OCI-LY3 (cell line): Measurements from ENCODE around the gene NDFIP2.

Source experiments
- H2AFZ ChIP-seq: fragments of 200-600, 300-600 bp; shearing (Covaris generic); 2 replicates; pipeline ENCODE4 v1.6.0; 2014; ENCODE audit warnings: antibody characterized with exemption, low read depth, low read length
- H3K27ac ChIP-seq: fragments of 200-600, 300-600 bp; sonication (generic); 2 replicates; pipeline ENCODE4 v1.5.1; 2014; ENCODE audit warnings: mild to moderate bottlenecking, low read length, moderate library complexity, mixed read lengths
- H3K27me3 ChIP-seq: fragments of 200-600, 300-600 bp; sonication (generic); 2 replicates; pipeline ENCODE4 v1.6.1; 2014; ENCODE audit warnings: low read depth, low read length, mixed read lengths
- H3K36me3 ChIP-seq: fragments of 200-600, 300-600 bp; sonication (generic); replicated peaks from 2 replicates; pipeline ENCODE3; 2014; ENCODE audit warnings: low read depth, low read length, mixed read lengths
- H3K4me1 ChIP-seq: fragments of 300-600, 200-600 bp; sonication (generic); 2 replicates; pipeline ENCODE4 v1.6.1; 2014; ENCODE audit warnings: low read length, mixed read lengths
- H3K4me2 ChIP-seq: fragments of 200-600, 300-600 bp; sonication (generic); 2 replicates; pipeline ENCODE4 v1.6.1; 2014; ENCODE audit warnings: low read length, mixed read lengths
- H3K4me3 ChIP-seq: fragments of 300-600, 200-600 bp; sonication (generic); 2 replicates; pipeline ENCODE4 v1.5.1; 2014; ENCODE audit warnings: antibody characterized with exemption, mild to moderate bottlenecking, low read length, moderate library complexity
- H3K79me2 ChIP-seq: fragments of 300-600, 200-600 bp; shearing (Covaris generic); 2 replicates; pipeline ENCODE4 v1.6.1; 2014; ENCODE audit warnings: mild to moderate bottlenecking, low read length, mixed read lengths
- H3K9ac ChIP-seq: fragments of 300-600, 200-600 bp; shearing (Covaris generic); 2 replicates; pipeline ENCODE4 v1.6.0; 2014; ENCODE audit warnings: mild to moderate bottlenecking, low read length, moderate library complexity
- H3K9me3 ChIP-seq: fragments of 200-600, 300-600 bp; shearing (Covaris generic); 2 replicates; pipeline ENCODE4 v1.6.1; 2014; ENCODE audit warnings: low read length, mixed read lengths; ENCODE audit not compliant: insufficient read depth
- H4K20me1 ChIP-seq: fragments of 200-600, 300-600 bp; sonication (generic); 2 replicates; pipeline ENCODE4 v1.6.1; 2016; ENCODE audit warnings: low read length, mixed read lengths; ENCODE audit not compliant: insufficient read depth
- CTCF ChIP-seq: fragments of 200-600, 300-600 bp; sonication (generic); IDR thresholded peaks from 2 replicates; pipeline ENCODE4 v1.5.1; 2014; ENCODE audit warnings: antibody characterized with exemption, low read length, low read depth
- EZH2phosphoT487 ChIP-seq: fragments of 200-600 bp; shearing (Covaris generic); IDR thresholded peaks from 2 replicates; pipeline ENCODE4 v1.6.1; 2018; ENCODE audit warnings: antibody characterized with exemption, mixed run types, low read depth

NDFIP2 gene

GRCh38 chr13:79435561-79435990, 45.4 kb upstream of the NDFIP2 start:
- TF ChIP-seq EZH2phosphoT487 (no peak), CTCF (no peak)
- H3K27me3 ChIP-seq: no peaks in the 10 kb centered on the region
- H4K20me1 ChIP-seq: no peaks in the 10 kb centered on the region
- no peak overlapping the region for H3K27ac ChIP-seq
- no peaks in the 10 kb centered on the region for H3K9me3 ChIP-seq
- no peak overlapping the region for H2AFZ ChIP-seq
- no peak overlapping the region for H3K4me2 ChIP-seq
- H3K36me3 ChIP-seq: no peaks in the 10 kb centered on the region
- no peak overlapping the region for H3K4me3 ChIP-seq
- H3K9ac ChIP-seq: no peak overlapping the region
- no peaks in the 10 kb centered on the region for H3K4me1 ChIP-seq
- no peaks in the 10 kb centered on the region for H3K79me2 ChIP-seq

- Histone ChIP-seq H3K36me3 (no peaks in the 10 kb centered on the region), H3K27ac (no peak overlapping the region), H3K4me2 (no peak overlapping the region), H3K4me3 (no peak overlapping the region), H3K4me1 (no peaks in the 10 kb centered on the region), H3K79me2 (no peaks in the 10 kb centered on the region), H2AFZ (no peak overlapping the region), H3K27me3 (no peaks in the 10 kb centered on the region), H3K9ac (no peak overlapping the region), H4K20me1 (no peaks in the 10 kb centered on the region), H3K9me3 (no peaks in the 10 kb centered on the region)
- no peak for TF ChIP-seq CTCF
- no peak for TF ChIP-seq EZH2phosphoT487
Observed at GRCh38 chr13:79439275-79439674, 41.7 kb upstream of the NDFIP2 start.

GRCh38 chr13:79440958-79441528, 39.9 kb upstream of the NDFIP2 start:
- Histone ChIP-seq H3K4me2 (no peak overlapping the region), H3K9me3 (no peaks in the 10 kb centered on the region), H3K4me3 (no peak overlapping the region), H4K20me1 (no peaks in the 10 kb centered on the region), H3K27me3 (no peaks in the 10 kb centered on the region), H3K79me2 (no peaks in the 10 kb centered on the region), H3K4me1 (no peaks in the 10 kb centered on the region), H3K27ac (no peak overlapping the region), H3K36me3 (no peaks in the 10 kb centered on the region), H3K9ac (no peak overlapping the region), H2AFZ (no peak overlapping the region)
- no peak for TF ChIP-seq CTCF
- TF ChIP-seq EZH2phosphoT487: no peak

DNA sequence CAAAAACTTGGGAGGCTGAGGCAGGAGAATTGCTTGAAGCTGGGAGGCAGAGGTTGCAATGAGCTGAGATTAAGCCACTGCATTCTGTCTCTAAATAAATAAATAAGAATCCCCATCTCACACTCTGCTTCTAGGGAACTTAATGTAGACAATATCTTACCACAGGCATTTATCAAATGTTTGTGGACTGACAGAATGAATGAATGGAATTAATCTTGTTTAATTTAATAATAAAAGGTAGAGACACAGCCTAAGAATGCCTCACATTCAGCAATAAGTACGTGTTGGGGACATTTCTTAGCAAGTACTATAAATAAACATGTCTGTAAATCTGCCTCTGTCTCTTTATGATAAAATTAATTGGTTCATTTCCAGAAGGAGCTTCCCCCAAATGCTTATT, 38.7 kb upstream of the NDFIP2 start:
- H3K27me3 ChIP-seq: no peaks in the 10 kb centered on the region
- H3K4me1 ChIP-seq: no peaks in the 10 kb centered on the region
- H4K20me1 ChIP-seq: no peaks in the 10 kb centered on the region
- no peaks in the 10 kb centered on the region for H3K36me3 ChIP-seq
- TF ChIP-seq CTCF: no peak
- no peak overlapping the region for H3K27ac ChIP-seq
- H3K79me2 ChIP-seq: no peaks in the 10 kb centered on the region
- H3K9me3 ChIP-seq: no peaks in the 10 kb centered on the region
- H3K4me2 ChIP-seq: no peak overlapping the region
- no peak overlapping the region for H3K9ac ChIP-seq
- no peak overlapping the region for H3K4me3 ChIP-seq
- H2AFZ ChIP-seq: no peak overlapping the region
